OCI-LY7 (cell line): Measurements from ENCODE around the gene RNASE12. TPM values are rescaled to one million over a fixed set of nuclear protein-coding genes. Genes with fewer than 3 reads are reported as not detected.

Experiments used
- total RNA-seq, 2 experiments: library from RNA; depleted of rRNA in 1 of 2; stranded (reverse); fragments of >200 nt in 1 of 2; shearing (Covaris generic) in 1 of 2; gene quantifications; 2 replicates each; pipeline ENCODE4 v1.2.3, GENCODE V29; 2014 to 2022

Gene RNASE12
- total RNA-seq, 2 experiments from 2014 or later = not detected

Other genes with a start within 250 kb of the RNASE12 start
- gene PARP2, start 247.7 kb downstream of the RNASE12 start, total RNA-seq (2014; rRNA removed; shearing (Covaris generic)) = 44.4 and 45.3 TPM in 2 replicates
- 55.4 and 59.1 TPM in 2 replicates for gene PARP2, start 247.7 kb downstream of the RNASE12 start, total RNA-seq (2022)
- gene TEP1, start 177.9 kb downstream of the RNASE12 start, total RNA-seq (2014; rRNA removed; shearing (Covaris generic)) = 12.9 and 13.4 TPM in 2 replicates
- gene TEP1, start 177.9 kb downstream of the RNASE12 start, total RNA-seq (2022) = 26.8 and 31.1 TPM in 2 replicates
- 0.08 TPM in 1 of 2 replicates, not detected in the other for gene KLHL33, start 155.2 kb downstream of the RNASE12 start, total RNA-seq (2014; rRNA removed; shearing (Covaris generic))
- 0.09 and 0.11 TPM in 2 replicates for gene KLHL33, start 155.2 kb downstream of the RNASE12 start, total RNA-seq (2022)
- gene OSGEP, start 136.6 kb downstream of the RNASE12 start, total RNA-seq (2014; rRNA removed; shearing (Covaris generic)) = 85.2 and 86.6 TPM in 2 replicates
- 68.8 and 76.6 TPM in 2 replicates for gene OSGEP, start 136.6 kb downstream of the RNASE12 start, total RNA-seq (2022)
- gene APEX1, start 136.2 kb downstream of the RNASE12 start, total RNA-seq (2014; rRNA removed; shearing (Covaris generic)) = 110 and 117 TPM in 2 replicates
- 175 and 203 TPM in 2 replicates for gene APEX1, start 136.2 kb downstream of the RNASE12 start, total RNA-seq (2022)
- gene PIP4P1, start 129.9 kb downstream of the RNASE12 start, total RNA-seq (2014; rRNA removed; shearing (Covaris generic)) = 23.3 and 26.9 TPM in 2 replicates
- 43.6 and 44.7 TPM in 2 replicates for gene PIP4P1, start 129.9 kb downstream of the RNASE12 start, total RNA-seq (2022)
- gene PNP, start 122.0 kb downstream of the RNASE12 start, total RNA-seq (2014; rRNA removed; shearing (Covaris generic)) = 120 and 127 TPM in 2 replicates
- gene PNP, start 122.0 kb downstream of the RNASE12 start, total RNA-seq (2022) = 118 and 128 TPM in 2 replicates
- gene RNASE10, start 85.8 kb downstream of the RNASE12 start, total RNA-seq (2014; rRNA removed; shearing (Covaris generic)) = not detected in 2 replicates
- 1.5 and 1.7 TPM in 2 replicates for gene RNASE10, start 85.8 kb downstream of the RNASE12 start, total RNA-seq (2022)
- not detected in 2 replicates for gene RNASE9, start 30.3 kb downstream of the RNASE12 start, total RNA-seq (2014; rRNA removed; shearing (Covaris generic))
- gene RNASE9, start 30.3 kb downstream of the RNASE12 start, total RNA-seq (2022) = not detected in 2 replicates
- gene RNASE11, start 3.4 kb downstream of the RNASE12 start, total RNA-seq (2014; rRNA removed; shearing (Covaris generic)) = not detected in 2 replicates
- gene RNASE11, start 3.4 kb downstream of the RNASE12 start, total RNA-seq (2022) = not detected in 2 replicates
- not detected in 2 replicates for gene OR6S1, start 50.3 kb upstream of the RNASE12 start, total RNA-seq (2014; rRNA removed; shearing (Covaris generic))
- not detected in 2 replicates for gene OR6S1, start 50.3 kb upstream of the RNASE12 start, total RNA-seq (2022)
- not detected in 2 replicates for gene RNASE4, start 93.2 kb upstream of the RNASE12 start, total RNA-seq (2014; rRNA removed; shearing (Covaris generic))
- not detected in 2 replicates for gene RNASE4, start 93.2 kb upstream of the RNASE12 start, total RNA-seq (2022)
- gene ANG, start 97.4 kb upstream of the RNASE12 start, total RNA-seq (2014; rRNA removed; shearing (Covaris generic)) = not detected in 2 replicates
- not detected in 2 replicates for gene ANG, start 97.4 kb upstream of the RNASE12 start, total RNA-seq (2022)
- gene EDDM3A, start 154.5 kb upstream of the RNASE12 start, total RNA-seq (2014; rRNA removed; shearing (Covaris generic)) = not detected in 2 replicates
- gene EDDM3A, start 154.5 kb upstream of the RNASE12 start, total RNA-seq (2022) = not detected in 2 replicates
- gene EDDM3B, start 177.0 kb upstream of the RNASE12 start, total RNA-seq (2014; rRNA removed; shearing (Covaris generic)) = not detected in 2 replicates
- not detected in 2 replicates for gene EDDM3B, start 177.0 kb upstream of the RNASE12 start, total RNA-seq (2022)
- gene RNASE6, start 189.9 kb upstream of the RNASE12 start, total RNA-seq (2014; rRNA removed; shearing (Covaris generic)) = 0.33 and 2.9 TPM in 2 replicates
- gene RNASE6, start 189.9 kb upstream of the RNASE12 start, total RNA-seq (2022) = 1.2 and 1.7 TPM in 2 replicates
- not detected in 2 replicates for gene RNASE1, start 211.5 kb upstream of the RNASE12 start, total RNA-seq (2014; rRNA removed; shearing (Covaris generic))
- not detected in 2 replicates for gene RNASE1, start 211.5 kb upstream of the RNASE12 start, total RNA-seq (2022)